ENCODE data around the gene SIGMAR1.
A peak's percentile ranks its signal among the peaks of the same experiment; 100 is the strongest.

The SIGMAR1 gene

GRCh38 chr9:34600908-34601307, 36.7 kb downstream of the SIGMAR1 start:
- no peak for DNase-seq

GRCh38 chr9:34599546-34599945, 38.0 kb downstream of the SIGMAR1 start:
- no peak for DNase-seq

- DNase-seq: no peak
Observed at GRCh38 chr9:34594177-34594576, 43.4 kb downstream of the SIGMAR1 start.

GRCh38 chr9:34592895-34593601, 44.5 kb downstream of the SIGMAR1 start:
- no peak for DNase-seq

- no peak for DNase-seq
Observed at GRCh38 chr9:34591917-34592866, 45.4 kb downstream of the SIGMAR1 start.

GRCh38 chr9:34591248-34591916, 46.2 kb downstream of the SIGMAR1 start:
- DNase-seq: peak; percentile 84

- peak; percentile 17 for DNase-seq
Observed at GRCh38 chr9:34590381-34591247, 47.0 kb downstream of the SIGMAR1 start.

GRCh38 chr9:34589636-34590380, 47.8 kb downstream of the SIGMAR1 start, which contains the start of gene CNTFR:
Gene CNTFR, minus strand, starts transcription at chr9:34589724. Its CDS starts 20,743 bp downstream, at chr9:34568981.
- DNase-seq: peak; percentile 31

GRCh38 chr9:34588671-34589635, 48.6 kb downstream of the SIGMAR1 start:
- no peak for DNase-seq

GRCh38 chr9:34587271-34587670, 50.3 kb downstream of the SIGMAR1 start:
- DNase-seq: no peak

- no peak for DNase-seq
Observed at GRCh38 chr9:34585946-34586669, 51.5 kb downstream of the SIGMAR1 start.

- no peak for DNase-seq
Observed at GRCh38 chr9:34584970-34585369, 52.6 kb downstream of the SIGMAR1 start.

Data from activated naive CD4-positive, alpha-beta T cell treated with anti-CD3 and anti-CD28 coated beads, Interleukin-2, amount 50 U/mL, for 16 hours (primary cell).